ENCODE data around the gene BAX.

Gene BAX

DNA sequence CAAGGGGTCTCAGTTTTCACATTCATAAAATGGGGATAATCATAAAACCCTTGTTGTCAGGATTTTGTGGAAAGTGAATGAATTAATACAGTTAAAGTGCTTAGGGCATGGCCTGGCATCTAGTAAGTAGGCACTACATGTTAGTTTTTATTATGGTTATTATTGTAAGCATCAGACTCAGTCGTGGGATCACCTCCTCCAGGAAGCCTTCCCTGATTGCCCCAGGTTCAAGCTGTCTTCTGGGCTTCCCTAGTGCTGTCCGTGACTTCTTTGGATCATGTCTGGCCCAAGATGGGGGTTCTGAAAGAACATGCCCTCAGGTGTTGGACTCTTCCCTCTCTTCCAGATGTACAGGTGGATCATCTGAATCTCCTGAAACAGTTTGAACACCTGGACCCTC, 43.9 kb upstream of the BAX start:
- H3K36me3 ChIP-seq (ENCODE audit: control insufficient read depth, insufficient read depth, low read length) = no peaks in the 10 kb centered on the region
- TF ChIP-seq, protein P1, sequence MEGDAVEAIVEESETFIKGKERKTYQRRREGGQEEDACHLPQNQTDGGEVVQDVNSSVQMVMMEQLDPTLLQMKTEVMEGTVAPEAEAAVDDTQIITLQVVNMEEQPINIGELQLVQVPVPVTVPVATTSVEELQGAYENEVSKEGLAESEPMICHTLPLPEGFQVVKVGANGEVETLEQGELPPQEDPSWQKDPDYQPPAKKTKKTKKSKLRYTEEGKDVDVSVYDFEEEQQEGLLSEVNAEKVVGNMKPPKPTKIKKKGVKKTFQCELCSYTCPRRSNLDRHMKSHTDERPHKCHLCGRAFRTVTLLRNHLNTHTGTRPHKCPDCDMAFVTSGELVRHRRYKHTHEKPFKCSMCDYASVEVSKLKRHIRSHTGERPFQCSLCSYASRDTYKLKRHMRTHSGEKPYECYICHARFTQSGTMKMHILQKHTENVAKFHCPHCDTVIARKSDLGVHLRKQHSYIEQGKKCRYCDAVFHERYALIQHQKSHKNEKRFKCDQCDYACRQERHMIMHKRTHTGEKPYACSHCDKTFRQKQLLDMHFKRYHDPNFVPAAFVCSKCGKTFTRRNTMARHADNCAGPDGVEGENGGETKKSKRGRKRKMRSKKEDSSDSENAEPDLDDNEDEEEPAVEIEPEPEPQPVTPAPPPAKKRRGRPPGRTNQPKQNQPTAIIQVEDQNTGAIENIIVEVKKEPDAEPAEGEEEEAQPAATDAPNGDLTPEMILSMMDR (IDR thresholded peaks at IDR 0.05) = no peak
- no peak overlapping the region for H3K4me2 ChIP-seq (ENCODE audit: low read length)
- no peak overlapping the region for H2AFZ ChIP-seq
- no peak overlapping the region for H3K4me3 ChIP-seq (ENCODE audit: low read depth, low read length)
- H3K27ac ChIP-seq = no peak overlapping the region
- H3K79me2 ChIP-seq = peaks cover 3% of the 10 kb centered on the region
- H3K27me3 ChIP-seq (ENCODE audit: control insufficient read depth, insufficient read depth, low read length) = no peaks in the 10 kb centered on the region
- H3K9ac ChIP-seq = no peak overlapping the region
- H3K9me3 ChIP-seq (ENCODE audit: control insufficient read depth, low read length) = no peaks in the 10 kb centered on the region
- peaks cover 21% of the 10 kb centered on the region for H3K4me1 ChIP-seq

DNA sequence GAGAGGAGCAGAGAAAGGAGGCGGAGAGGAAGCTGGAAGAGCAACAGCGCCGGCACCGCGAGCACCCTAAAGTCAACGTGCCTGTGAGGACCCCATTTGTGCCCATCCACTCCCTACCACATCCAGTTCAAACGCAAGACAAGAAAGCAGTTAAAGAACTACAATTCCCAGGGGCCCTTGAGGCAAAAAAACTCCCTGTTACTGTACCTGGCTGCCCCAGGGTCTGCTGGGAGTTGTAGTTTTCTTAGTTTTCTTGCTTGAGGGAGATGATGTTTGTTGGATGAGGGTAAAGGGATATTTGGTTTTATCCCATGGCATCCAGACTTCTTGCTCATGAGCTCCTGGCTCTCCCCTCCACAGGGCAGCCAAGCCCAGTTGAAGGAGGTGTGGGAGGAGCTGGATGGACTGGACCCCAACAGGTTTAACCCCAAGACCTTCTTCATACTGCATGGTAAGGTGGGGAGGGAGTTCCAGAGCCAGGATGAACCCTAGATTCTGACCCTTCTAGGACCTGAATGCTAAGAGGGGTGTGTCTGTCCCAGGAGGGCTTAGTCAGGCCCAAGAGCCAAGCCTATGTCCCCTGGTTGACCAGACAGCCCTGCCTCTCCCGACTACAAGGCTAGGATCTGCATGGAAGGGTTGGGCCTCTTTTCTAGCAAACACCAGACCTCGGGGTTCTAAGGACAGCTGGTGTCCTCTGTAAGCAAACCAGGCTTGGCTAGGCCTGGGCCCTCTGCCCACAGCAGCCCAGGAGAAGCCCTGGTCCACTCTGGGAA, 41.4 kb upstream of the BAX start:
- Histone ChIP-seq H3K36me3 (ENCODE audit: control insufficient read depth, insufficient read depth, low read length) (no peaks in the 10 kb centered on the region), H3K9ac (no peak overlapping the region), H2AFZ (no peak overlapping the region), H3K4me1 (peaks cover under 1% of the 10 kb centered on the region), H3K27me3 (ENCODE audit: control insufficient read depth, insufficient read depth, low read length) (no peaks in the 10 kb centered on the region), H3K4me2 (ENCODE audit: low read length) (no peak overlapping the region), H3K4me3 (ENCODE audit: low read depth, low read length) (no peak overlapping the region), H3K9me3 (ENCODE audit: control insufficient read depth, low read length) (no peaks in the 10 kb centered on the region), H3K27ac (no peak overlapping the region), H3K79me2 (peaks cover 3% of the 10 kb centered on the region)
- TF ChIP-seq, protein P1 (IDR thresholded peaks at IDR 0.05) = no peak

GRCh38 chr19:48914181-48914580, 40.5 kb upstream of the BAX start:
- TF ChIP-seq, protein P1 (IDR thresholded peaks at IDR 0.05) = no peak
- Histone ChIP-seq H3K36me3 (ENCODE audit: control insufficient read depth, insufficient read depth, low read length) (no peaks in the 10 kb centered on the region), H3K9me3 (ENCODE audit: control insufficient read depth, low read length) (no peaks in the 10 kb centered on the region), H3K4me1 (no peaks in the 10 kb centered on the region), H3K27me3 (ENCODE audit: control insufficient read depth, insufficient read depth, low read length) (no peaks in the 10 kb centered on the region), H2AFZ (no peak overlapping the region), H3K27ac (no peak overlapping the region), H3K9ac (no peak overlapping the region), H3K4me2 (ENCODE audit: low read length) (no peak overlapping the region), H3K4me3 (ENCODE audit: low read depth, low read length) (no peak overlapping the region), H3K79me2 (peaks cover 3% of the 10 kb centered on the region)

GRCh38 chr19:48915757-48916156, 38.9 kb upstream of the BAX start:
- Histone ChIP-seq H3K36me3 (ENCODE audit: control insufficient read depth, insufficient read depth, low read length) (no peaks in the 10 kb centered on the region), H3K27ac (no peak overlapping the region), H3K9ac (no peak overlapping the region), H3K4me3 (ENCODE audit: low read depth, low read length) (no peak overlapping the region), H3K9me3 (ENCODE audit: control insufficient read depth, low read length) (no peaks in the 10 kb centered on the region), H2AFZ (no peak overlapping the region), H3K27me3 (ENCODE audit: control insufficient read depth, insufficient read depth, low read length) (no peaks in the 10 kb centered on the region), H3K4me2 (ENCODE audit: low read length) (no peak overlapping the region), H3K4me1 (no peaks in the 10 kb centered on the region), H3K79me2 (peaks cover 2% of the 10 kb centered on the region)
- TF ChIP-seq, protein P1 (IDR thresholded peaks at IDR 0.05) = no peak

DNA sequence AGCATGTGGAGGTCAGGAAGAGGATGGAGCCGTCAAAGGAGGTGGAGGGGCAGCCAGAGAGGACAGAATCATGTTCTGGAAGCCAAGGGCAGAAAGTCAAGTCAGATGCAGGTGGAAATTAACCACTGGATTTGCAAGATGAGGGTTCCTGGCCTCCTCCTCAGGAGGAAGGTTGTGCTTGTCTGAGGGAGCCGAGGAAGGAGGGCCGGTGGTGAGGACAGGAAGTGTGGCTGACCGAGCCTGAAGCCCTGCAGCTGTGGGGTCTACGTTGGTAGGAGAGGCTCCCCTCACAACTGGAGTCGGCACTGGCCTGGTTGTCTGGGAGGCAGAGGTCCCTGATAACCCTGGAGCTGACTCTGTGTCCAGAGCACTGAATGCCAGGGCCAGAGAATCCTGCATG, 36.6 kb upstream of the BAX start:
- Histone ChIP-seq H2AFZ (no peak overlapping the region), H3K27ac (no peak overlapping the region), H3K4me2 (ENCODE audit: low read length) (no peak overlapping the region), H3K9me3 (ENCODE audit: control insufficient read depth, low read length) (no peaks in the 10 kb centered on the region), H3K27me3 (ENCODE audit: control insufficient read depth, insufficient read depth, low read length) (no peaks in the 10 kb centered on the region), H3K9ac (no peak overlapping the region), H3K4me3 (ENCODE audit: low read depth, low read length) (no peak overlapping the region), H3K4me1 (no peaks in the 10 kb centered on the region), H3K36me3 (ENCODE audit: control insufficient read depth, insufficient read depth, low read length) (no peaks in the 10 kb centered on the region), H3K79me2 (no peaks in the 10 kb centered on the region)
- TF ChIP-seq, protein P1 (IDR thresholded peaks at IDR 0.05) = no peak
